OCI-LY7 (cell line): Measurements from ENCODE around the gene PTCHD1. TPM values are rescaled to one million over a fixed set of nuclear protein-coding genes. Genes with fewer than 3 reads are reported as not detected.

Experiments
- BruUV-seq: library from RNA; stranded (reverse); fragments of 400-500 nt; replicated peaks from 2 replicates; lab custom pipeline; 2021; lab: Mats Ljungman, UMichigan
- CTCF ChIA-PET: fragments of 300-600 bp; sonication (Branson Sonifier 250); formaldehyde crosslinking; loops from one replicate; lab custom pipeline; 2022; ENCODE audit warnings: antibody characterized with exemption; ENCODE audit not compliant: unreplicated experiment; lab: Charles Lee
- POLR2A ChIA-PET: fragments of 300-600 bp; sonication (Branson Sonifier 250); formaldehyde crosslinking; loops from one replicate; lab custom pipeline; 2022; ENCODE audit warnings: antibody characterized with exemption; lab: Charles Lee
- DNase-seq: peaks from one replicate; pipeline ENCODE4 v3.0.0-alpha.2; 2015; ENCODE audit warnings: low spot score
- H2AFZ ChIP-seq: fragments of 200-600 bp; sonication (generic), shearing (Covaris generic); 2 replicates; pipeline ENCODE4 v1.6.1; 2014; ENCODE audit warnings: mild to moderate bottlenecking, antibody characterized with exemption, low read length, moderate library complexity
- H3K27ac ChIP-seq: fragments of 200-600 bp; sonication (generic); 2 replicates; pipeline ENCODE4 v1.5.1; 2014; ENCODE audit warnings: mixed run types, low read depth, mild to moderate bottlenecking, moderate library complexity, low read length, inconsistent platforms; ENCODE audit not compliant: poor library complexity, severe bottlenecking
- H3K36me3 ChIP-seq: fragments of 200-600 bp; sonication (generic); 2 replicates; pipeline ENCODE4 v1.6.1; 2014; ENCODE audit warnings: mild to moderate bottlenecking, antibody characterized with exemption, low read length, moderate library complexity, mixed read lengths; ENCODE audit not compliant: insufficient read depth
- H3K4me1 ChIP-seq: fragments of 200-600 bp; sonication (generic); 2 replicates; pipeline ENCODE4 v1.5.1; 2014; ENCODE audit warnings: mild to moderate bottlenecking, low read length; ENCODE audit not compliant: insufficient read depth, poor library complexity, severe bottlenecking
- H3K4me2 ChIP-seq: fragments of 200-600 bp; sonication (generic); 2 replicates; pipeline ENCODE4 v1.6.1; 2014; ENCODE audit warnings: mild to moderate bottlenecking, low read length
- H3K4me3 ChIP-seq: fragments of 200-600 bp; sonication (generic); 2 replicates; pipeline ENCODE4 v1.5.1; 2014; ENCODE audit warnings: mild to moderate bottlenecking, low read depth, low read length; ENCODE audit not compliant: poor library complexity, severe bottlenecking
- H3K79me2 ChIP-seq: fragments of 200-600 bp; sonication (generic); 2 replicates; pipeline ENCODE4 v1.6.1; 2016; ENCODE audit warnings: low read depth, mild to moderate bottlenecking, low read length, moderate library complexity, mixed read lengths; ENCODE audit not compliant: insufficient read depth
- H3K9me2 ChIP-seq: fragments of 200-600 bp; sonication (generic); 2 replicates; pipeline ENCODE4 v1.6.1; 2016; ENCODE audit warnings: mild to moderate bottlenecking, low read length, mixed read lengths; ENCODE audit not compliant: insufficient read depth
- H3K9me3 ChIP-seq: fragments of 200-600 bp; sonication (generic); 2 replicates; pipeline ENCODE4 v1.6.1; 2014; ENCODE audit warnings: mild to moderate bottlenecking, mixed run types, low read length, mixed read lengths
- H4K20me1 ChIP-seq: fragments of 200-600 bp; sonication (generic); 2 replicates; pipeline ENCODE4 v1.6.1; 2014; ENCODE audit warnings: mild to moderate bottlenecking, antibody characterized with exemption, low read length, moderate library complexity, mixed read lengths; ENCODE audit not compliant: insufficient read depth
- EZH2phosphoT487 ChIP-seq: fragments of 200-600 bp; sonication (generic); IDR thresholded peaks from 2 replicates; pipeline ENCODE4 v1.6.1; 2018; ENCODE audit warnings: low read depth, borderline replicate concordance, mild to moderate bottlenecking, mixed run types, antibody characterized with exemption, low read length, moderate library complexity, mixed read lengths
- intact Hi-C: fragments of 100-400 bp; cut with micrococcal nuclease; formaldehyde crosslinking; loops from one replicate; pipeline ENCODE4 v1.10.0; 2022; ENCODE audit not compliant: unreplicated experiment
- total RNA-seq, 2 experiments: library from RNA; depleted of rRNA in 1 of 2; stranded (reverse); fragments of >200 nt in 1 of 2; shearing (Covaris generic) in 1 of 2; gene quantifications; 2 replicates each; pipeline ENCODE4 v1.2.3, GENCODE V29; 2014 to 2022
- TF ChIP-seq, protein P1 (sequence below): fragments of 200-600 bp; sonication (generic); conservative IDR thresholded peaks from 2 replicates; pipeline ENCODE4 v1.5.1; 2014; ENCODE audit warnings: mild to moderate bottlenecking, antibody characterized with exemption, low read length, moderate library complexity, mixed read lengths

PTCHD1 gene
- total RNA-seq, 2 experiments from 2014 or later: not detected

DNA sequence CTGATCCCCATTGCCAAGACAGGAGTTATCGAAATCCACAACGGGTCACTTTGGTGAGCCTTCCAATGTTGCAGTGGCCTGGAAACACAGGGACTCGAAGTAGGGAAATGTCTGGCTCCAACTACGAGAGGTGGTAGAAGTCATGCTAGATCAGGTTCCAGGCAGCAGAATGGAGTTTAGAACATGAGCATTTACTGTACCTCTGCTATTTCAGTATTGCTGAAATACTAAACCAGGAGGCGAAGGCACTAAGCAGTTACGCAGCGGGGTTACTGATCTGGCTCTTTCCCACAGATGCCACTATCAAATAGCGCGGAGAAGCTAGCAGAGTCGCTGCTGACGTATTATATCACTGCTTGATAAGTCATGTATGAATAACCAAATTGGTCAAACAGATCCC, 56.3 kb downstream of the PTCHD1 start:
- H2AFZ ChIP-seq: no peak overlapping the region
- H3K9me2 ChIP-seq: no peaks in the 10 kb centered on the region
- H3K4me2 ChIP-seq: no peak overlapping the region
- no peaks in the 10 kb centered on the region for H3K9me3 ChIP-seq
- TF ChIP-seq, protein P1, sequence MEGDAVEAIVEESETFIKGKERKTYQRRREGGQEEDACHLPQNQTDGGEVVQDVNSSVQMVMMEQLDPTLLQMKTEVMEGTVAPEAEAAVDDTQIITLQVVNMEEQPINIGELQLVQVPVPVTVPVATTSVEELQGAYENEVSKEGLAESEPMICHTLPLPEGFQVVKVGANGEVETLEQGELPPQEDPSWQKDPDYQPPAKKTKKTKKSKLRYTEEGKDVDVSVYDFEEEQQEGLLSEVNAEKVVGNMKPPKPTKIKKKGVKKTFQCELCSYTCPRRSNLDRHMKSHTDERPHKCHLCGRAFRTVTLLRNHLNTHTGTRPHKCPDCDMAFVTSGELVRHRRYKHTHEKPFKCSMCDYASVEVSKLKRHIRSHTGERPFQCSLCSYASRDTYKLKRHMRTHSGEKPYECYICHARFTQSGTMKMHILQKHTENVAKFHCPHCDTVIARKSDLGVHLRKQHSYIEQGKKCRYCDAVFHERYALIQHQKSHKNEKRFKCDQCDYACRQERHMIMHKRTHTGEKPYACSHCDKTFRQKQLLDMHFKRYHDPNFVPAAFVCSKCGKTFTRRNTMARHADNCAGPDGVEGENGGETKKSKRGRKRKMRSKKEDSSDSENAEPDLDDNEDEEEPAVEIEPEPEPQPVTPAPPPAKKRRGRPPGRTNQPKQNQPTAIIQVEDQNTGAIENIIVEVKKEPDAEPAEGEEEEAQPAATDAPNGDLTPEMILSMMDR: no peak
- no peak for TF ChIP-seq EZH2phosphoT487
- H3K79me2 ChIP-seq: no peaks in the 10 kb centered on the region
- H3K27ac ChIP-seq: no peak overlapping the region
- H3K36me3 ChIP-seq: no peaks in the 10 kb centered on the region
- intact Hi-C loops: no loop called here
- ChIA-PET POLR2A (no interaction called here), CTCF (no interaction called here)
- H3K4me3 ChIP-seq: no peak overlapping the region
- BruUV-seq: no TSS peak
- H3K4me1 ChIP-seq: no peaks in the 10 kb centered on the region
- no peak for DNase-seq
- no peaks in the 10 kb centered on the region for H4K20me1 ChIP-seq

DNA sequence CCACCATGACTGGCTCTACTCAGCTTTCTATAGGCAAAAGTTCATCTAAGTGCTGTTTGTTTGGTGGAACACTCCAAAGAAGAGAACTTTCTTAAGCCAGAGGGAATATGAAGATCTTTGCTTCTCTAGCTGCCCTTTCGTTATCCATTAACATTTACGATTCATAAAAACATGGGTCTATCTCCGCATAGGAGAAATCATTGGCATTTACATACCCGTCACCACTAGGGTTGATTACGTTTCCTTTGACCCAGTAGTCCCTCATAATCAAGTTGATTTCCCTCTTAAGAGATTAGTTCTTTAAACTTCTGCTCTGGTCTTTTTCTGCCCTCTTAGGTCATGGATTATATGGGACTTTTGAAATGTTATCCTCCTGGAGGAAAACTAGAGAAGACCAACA, 57.5 kb downstream of the PTCHD1 start:
- Histone ChIP-seq H3K36me3 (no peaks in the 10 kb centered on the region), H3K4me3 (no peak overlapping the region), H3K9me2 (no peaks in the 10 kb centered on the region), H3K27ac (no peak overlapping the region), H3K4me2 (no peak overlapping the region), H3K9me3 (no peaks in the 10 kb centered on the region), H3K79me2 (no peaks in the 10 kb centered on the region), H3K4me1 (no peaks in the 10 kb centered on the region), H4K20me1 (no peaks in the 10 kb centered on the region), H2AFZ (no peak overlapping the region)
- POLR2A ChIA-PET: no interaction called here
- CTCF ChIA-PET: no interaction called here
- no peak for DNase-seq
- TF ChIP-seq EZH2phosphoT487: no peak
- TF ChIP-seq, protein P1: no peak
- no TSS peak for BruUV-seq
- intact Hi-C loops: no loop called here

- Histone ChIP-seq H2AFZ (no peak overlapping the region), H3K9me2 (no peaks in the 10 kb centered on the region), H3K36me3 (no peaks in the 10 kb centered on the region), H3K4me2 (no peak overlapping the region), H4K20me1 (no peaks in the 10 kb centered on the region), H3K9me3 (no peaks in the 10 kb centered on the region), H3K27ac (no peak overlapping the region), H3K4me3 (no peak overlapping the region), H3K4me1 (no peaks in the 10 kb centered on the region), H3K79me2 (no peaks in the 10 kb centered on the region)
- DNase-seq: no peak
- ChIA-PET CTCF (no interaction called here), POLR2A (interaction anchor here (1.3 kb wide), 1 partner anchor 10 kb away, joined by 3 read pairs; no protein-coding TSS in a partner anchor)
- TF ChIP-seq EZH2phosphoT487: no peak
- TF ChIP-seq, protein P1: no peak
- no TSS peak for BruUV-seq
- intact Hi-C loops: no loop called here
These were observed 59.8 kb downstream of the PTCHD1 start for GRCh38 chrX:23394421-23394820.
